Memory B cell (primary cell): Measurements from ENCODE around the gene SFMBT1.

Source experiments
- ATAC-seq: fragments of 150-1000 bp; cut with Tn5 transposase; 2 replicates; pipeline ENCODE4 v1.10.0; 2021; ENCODE audit warnings: low read depth, mild to moderate bottlenecking, moderate library complexity
- DNase-seq, 2 donors: peaks; one replicate each; pipeline ENCODE4 v3.0.0; 2022; ENCODE audit warnings: low spot score in 2 of 2
- H3K27ac Mint-ChIP-seq: one replicate; pipeline ENCODE4 v1.8.0; 2022; ENCODE audit warnings: mild to moderate bottlenecking, moderate library complexity, mixed read lengths
- H3K27me3 Mint-ChIP-seq: one replicate; pipeline ENCODE4 v1.8.0; 2022; ENCODE audit warnings: mixed read lengths
- H3K36me3 Mint-ChIP-seq: one replicate; pipeline ENCODE4 v1.8.0; 2022; ENCODE audit warnings: mild to moderate bottlenecking, mixed read lengths
- H3K4me1 Mint-ChIP-seq: one replicate; pipeline ENCODE4 v1.8.0; 2022; ENCODE audit warnings: mixed read lengths
- H3K4me3 Mint-ChIP-seq: one replicate; pipeline ENCODE4 v1.8.0; 2022; ENCODE audit warnings: mild to moderate bottlenecking, moderate library complexity, mixed read lengths
- H3K9me3 Mint-ChIP-seq: one replicate; pipeline ENCODE4 v1.8.0; 2022; ENCODE audit warnings: mixed read lengths

The SFMBT1 gene

GRCh38 chr3:52874864-52875587 lies 170.8 kb downstream of the SFMBT1 start:
- ATAC-seq (no peak), DNase-seq (no peak)
- Mint-ChIP-seq H3K9me3 (no peaks in the 10 kb centered on the region), H3K4me1 (peaks cover 15% of the 10 kb centered on the region), H3K36me3 (peaks cover 9% of the 10 kb centered on the region), H3K4me3 (no peak overlapping the region), H3K27ac (no peak overlapping the region), H3K27me3 (no peaks in the 10 kb centered on the region)

- no peaks in the 10 kb centered on the region for H3K9me3 Mint-ChIP-seq
- H3K36me3 Mint-ChIP-seq: peaks cover 8% of the 10 kb centered on the region
- H3K4me3 Mint-ChIP-seq: no peak overlapping the region
- peaks cover 15% of the 10 kb centered on the region for H3K4me1 Mint-ChIP-seq
- DNase-seq: no peak
- H3K27ac Mint-ChIP-seq: no peak overlapping the region
- ATAC-seq: no peak
- H3K27me3 Mint-ChIP-seq: no peaks in the 10 kb centered on the region
Measured at GRCh38 chr3:52874160-52874701, 171.6 kb downstream of the SFMBT1 start.

GRCh38 chr3:52873433-52874159 lies 172.3 kb downstream of the SFMBT1 start:
- no peaks in the 10 kb centered on the region for H3K27me3 Mint-ChIP-seq
- H3K27ac Mint-ChIP-seq: no peak overlapping the region
- peaks cover 11% of the 10 kb centered on the region for H3K36me3 Mint-ChIP-seq
- H3K4me3 Mint-ChIP-seq: no peak overlapping the region
- no peaks in the 10 kb centered on the region for H3K9me3 Mint-ChIP-seq
- no peak for DNase-seq
- ATAC-seq: no peak
- H3K4me1 Mint-ChIP-seq: peaks cover 15% of the 10 kb centered on the region

- no peak overlapping the region for H3K4me3 Mint-ChIP-seq
- peaks cover 15% of the 10 kb centered on the region for H3K36me3 Mint-ChIP-seq
- ATAC-seq (no peak), DNase-seq (no peak)
- peaks cover 15% of the 10 kb centered on the region for H3K4me1 Mint-ChIP-seq
- H3K9me3 Mint-ChIP-seq: no peaks in the 10 kb centered on the region
- no peak overlapping the region for H3K27ac Mint-ChIP-seq
- H3K27me3 Mint-ChIP-seq: no peaks in the 10 kb centered on the region
Measured at GRCh38 chr3:52872245-52872644, 173.6 kb downstream of the SFMBT1 start.

GRCh38 chr3:52871761-52872160 lies 174.1 kb downstream of the SFMBT1 start:
- no peaks in the 10 kb centered on the region for H3K27me3 Mint-ChIP-seq
- H3K9me3 Mint-ChIP-seq: no peaks in the 10 kb centered on the region
- no peak overlapping the region for H3K27ac Mint-ChIP-seq
- peaks cover 15% of the 10 kb centered on the region for H3K36me3 Mint-ChIP-seq
- no peak for ATAC-seq
- peaks cover 12% of the 10 kb centered on the region for H3K4me1 Mint-ChIP-seq
- H3K4me3 Mint-ChIP-seq: no peak overlapping the region
- DNase-seq: no peak

DNA sequence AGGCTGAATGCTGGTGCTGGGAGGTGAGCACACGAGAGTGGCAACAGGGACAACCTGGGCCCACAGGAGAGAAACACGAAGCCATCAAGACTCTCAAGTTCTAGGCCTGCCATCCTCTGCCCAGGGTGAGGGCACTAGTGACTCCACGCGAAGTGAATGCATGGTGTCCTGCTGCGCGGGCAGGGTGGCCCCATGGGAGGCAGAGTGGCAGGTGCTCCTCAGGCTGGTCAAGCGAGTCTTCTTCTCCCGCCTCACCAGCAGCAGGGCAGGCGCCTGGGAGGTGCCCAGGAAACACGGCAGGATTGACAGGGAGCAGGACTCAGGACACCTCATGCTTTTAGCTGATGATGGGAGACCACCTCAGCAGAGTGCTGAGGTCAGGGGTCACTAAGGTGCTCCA lies 175.4 kb downstream of the SFMBT1 start:
- Mint-ChIP-seq H3K4me1 (peaks cover 7% of the 10 kb centered on the region), H3K36me3 (peaks cover 24% of the 10 kb centered on the region), H3K9me3 (peaks cover 1% of the 10 kb centered on the region), H3K27ac (no peak overlapping the region), H3K27me3 (no peaks in the 10 kb centered on the region), H3K4me3 (no peak overlapping the region)
- no peak for ATAC-seq
- DNase-seq: no peak

DNA sequence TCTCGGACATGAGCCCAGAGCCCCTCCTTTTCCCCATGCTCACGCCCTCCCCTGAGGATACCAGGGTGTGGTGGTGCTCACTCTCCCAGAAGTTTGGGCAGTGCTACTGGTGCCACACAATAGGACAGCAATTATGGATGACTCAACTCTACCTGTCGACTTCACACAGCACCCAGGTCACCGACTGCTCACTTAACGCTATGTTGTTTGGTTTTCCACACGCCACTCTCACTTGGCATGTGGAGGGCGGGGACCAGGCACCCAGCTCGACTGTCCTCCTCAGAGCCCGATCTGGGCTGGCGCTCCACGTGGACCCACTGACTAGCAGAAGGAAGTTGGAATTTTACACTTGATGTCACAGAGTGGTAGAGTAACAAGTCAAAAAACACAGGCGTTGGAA lies 179.4 kb downstream of the SFMBT1 start:
- peaks cover 33% of the 10 kb centered on the region for H3K36me3 Mint-ChIP-seq
- ATAC-seq (no peak), DNase-seq (no peak)
- no peaks in the 10 kb centered on the region for H3K4me1 Mint-ChIP-seq
- H3K27ac Mint-ChIP-seq: no peak overlapping the region
- peaks cover 1% of the 10 kb centered on the region for H3K9me3 Mint-ChIP-seq
- H3K4me3 Mint-ChIP-seq: no peak overlapping the region
- H3K27me3 Mint-ChIP-seq: no peaks in the 10 kb centered on the region

DNA sequence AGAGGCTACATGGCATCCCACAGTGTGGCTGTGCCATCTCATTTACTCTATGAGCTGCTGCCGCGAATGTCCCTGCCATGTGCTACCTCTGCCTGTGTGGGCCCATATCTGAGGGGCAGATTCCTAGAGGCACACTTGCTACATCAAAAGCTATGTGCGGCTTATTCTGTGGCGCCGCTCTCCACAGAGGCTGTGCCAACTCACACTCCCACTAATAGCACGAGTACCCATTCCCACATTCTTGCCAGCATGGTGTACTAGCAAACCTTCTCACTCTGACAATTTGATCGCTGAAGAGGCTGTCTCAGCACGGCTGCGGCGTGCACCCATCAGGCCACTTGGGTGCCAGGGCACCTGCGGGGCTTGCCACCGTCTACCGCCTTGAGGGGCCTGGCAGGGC lies 179.9 kb downstream of the SFMBT1 start:
- ATAC-seq (no peak), DNase-seq (no peak)
- no peak overlapping the region for H3K4me3 Mint-ChIP-seq
- no peaks in the 10 kb centered on the region for H3K4me1 Mint-ChIP-seq
- H3K36me3 Mint-ChIP-seq: peaks cover 33% of the 10 kb centered on the region
- H3K9me3 Mint-ChIP-seq: peaks cover 1% of the 10 kb centered on the region
- no peak overlapping the region for H3K27ac Mint-ChIP-seq
- no peaks in the 10 kb centered on the region for H3K27me3 Mint-ChIP-seq

DNA sequence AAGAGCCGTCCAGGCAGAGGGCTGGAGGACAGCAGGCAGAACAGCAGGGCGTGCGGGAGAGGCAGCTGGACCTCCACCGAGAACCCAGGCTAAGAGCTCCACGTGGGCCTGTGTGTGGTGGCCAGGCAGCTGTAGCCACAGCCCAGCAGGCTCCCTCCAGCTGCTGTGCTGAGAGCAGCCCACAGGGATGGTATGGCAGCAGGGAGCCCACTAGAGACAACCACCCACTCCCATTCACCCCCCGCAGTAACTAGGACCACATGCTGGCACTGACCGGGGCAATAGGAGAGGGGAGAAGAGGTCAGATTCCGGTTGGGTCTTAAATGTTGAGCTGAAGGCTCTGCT lies 185.5 kb downstream of the SFMBT1 start:
- Mint-ChIP-seq H3K9me3 (no peaks in the 10 kb centered on the region), H3K27ac (no peak overlapping the region), H3K4me3 (no peak overlapping the region), H3K27me3 (no peaks in the 10 kb centered on the region), H3K4me1 (peaks cover 6% of the 10 kb centered on the region), H3K36me3 (peaks cover 27% of the 10 kb centered on the region)
- no peak for DNase-seq
- ATAC-seq: no peak

GRCh38 chr3:52859686-52860423 lies 186.0 kb downstream of the SFMBT1 start:
- DNase-seq (no peak), ATAC-seq (no peak)
- Mint-ChIP-seq H3K27me3 (no peaks in the 10 kb centered on the region), H3K27ac (no peak overlapping the region), H3K4me3 (no peak overlapping the region), H3K36me3 (peaks cover 25% of the 10 kb centered on the region), H3K4me1 (peaks cover 6% of the 10 kb centered on the region), H3K9me3 (no peaks in the 10 kb centered on the region)

DNA sequence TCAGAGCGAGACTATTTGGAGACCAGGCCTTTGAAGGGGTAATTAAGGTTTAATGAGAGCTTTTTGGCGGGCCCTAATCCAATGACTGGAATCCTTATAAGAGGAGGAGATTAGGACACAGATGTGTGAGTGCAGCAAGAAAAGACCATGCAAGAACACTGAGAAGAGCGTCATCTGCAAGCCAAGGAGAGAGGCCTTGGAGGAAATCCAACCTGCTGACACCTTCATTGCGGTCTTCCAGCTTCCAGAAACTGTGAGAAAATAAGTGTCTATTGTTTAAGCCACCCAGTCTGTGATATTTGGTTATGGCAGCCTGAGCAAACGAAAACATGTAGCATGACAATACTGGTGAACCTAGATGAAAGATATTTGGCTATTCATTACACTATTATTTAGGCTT lies 188.0 kb downstream of the SFMBT1 start:
- no peak for ATAC-seq
- Mint-ChIP-seq H3K4me3 (no peak overlapping the region), H3K36me3 (peaks cover 15% of the 10 kb centered on the region), H3K4me1 (peaks cover 6% of the 10 kb centered on the region), H3K9me3 (no peaks in the 10 kb centered on the region), H3K27me3 (no peaks in the 10 kb centered on the region), H3K27ac (no peak overlapping the region)
- DNase-seq: no peak

DNA sequence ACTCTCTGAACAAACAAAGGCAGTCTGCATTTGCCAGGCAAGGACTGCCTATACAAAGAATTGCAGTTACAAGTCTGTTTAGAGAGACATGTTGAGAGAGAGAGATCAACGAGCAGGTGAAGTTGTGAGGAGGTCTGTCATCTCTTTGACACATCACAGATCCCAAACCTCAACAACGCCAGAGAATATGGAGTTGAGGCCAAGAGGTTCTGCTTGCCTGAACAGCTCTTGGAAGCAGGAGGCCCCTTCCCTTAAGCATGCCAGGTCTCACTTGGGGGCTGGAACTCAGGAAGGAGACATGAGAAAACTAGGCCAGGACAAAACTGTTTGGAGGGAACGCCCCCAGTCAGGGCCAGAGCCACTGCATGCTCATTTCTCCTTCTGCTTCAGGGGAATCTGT lies 188.7 kb downstream of the SFMBT1 start:
- peaks cover 12% of the 10 kb centered on the region for H3K36me3 Mint-ChIP-seq
- peaks cover 6% of the 10 kb centered on the region for H3K4me1 Mint-ChIP-seq
- no peaks in the 10 kb centered on the region for H3K9me3 Mint-ChIP-seq
- no peak overlapping the region for H3K4me3 Mint-ChIP-seq
- peak overlapping the region; percentile 35 for H3K27ac Mint-ChIP-seq
- no peak for DNase-seq
- no peaks in the 10 kb centered on the region for H3K27me3 Mint-ChIP-seq
- ATAC-seq: no peak

DNA sequence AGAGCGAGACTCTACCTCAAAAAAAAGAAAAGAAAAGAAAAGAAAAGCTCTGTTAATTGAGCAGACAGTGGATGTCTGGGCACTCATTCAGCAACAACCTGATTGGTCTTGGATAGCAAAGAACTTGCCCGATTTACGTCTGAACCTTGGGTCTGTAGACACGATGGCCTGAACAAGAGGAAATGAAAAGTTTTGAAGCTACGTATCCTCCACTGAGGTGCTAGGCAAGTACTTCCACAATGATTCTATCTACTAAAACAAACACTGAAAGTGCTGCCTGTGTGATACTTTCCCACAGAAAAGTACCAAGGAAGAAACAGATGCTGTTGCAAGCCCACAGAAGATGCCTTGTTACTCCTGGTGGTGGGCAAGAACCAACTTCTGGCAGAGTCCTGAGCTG lies 189.2 kb downstream of the SFMBT1 start:
- H3K36me3 Mint-ChIP-seq: peaks cover 14% of the 10 kb centered on the region
- no peaks in the 10 kb centered on the region for H3K9me3 Mint-ChIP-seq
- no peak for ATAC-seq
- H3K27ac Mint-ChIP-seq: peak overlapping the region; percentile 35
- H3K4me1 Mint-ChIP-seq: peaks cover 6% of the 10 kb centered on the region
- no peak overlapping the region for H3K4me3 Mint-ChIP-seq
- no peak for DNase-seq
- H3K27me3 Mint-ChIP-seq: no peaks in the 10 kb centered on the region

- H3K4me3 Mint-ChIP-seq: no peak overlapping the region
- no peak for DNase-seq
Measured at GRCh38 chr3:52854013-52854412, 191.9 kb downstream of the SFMBT1 start.

More at GRCh38 chr3:52854013-52854412, 191.9 kb downstream of the SFMBT1 start:
- ATAC-seq: no peak
- H3K27me3 Mint-ChIP-seq: no peaks in the 10 kb centered on the region
- peaks cover 6% of the 10 kb centered on the region for H3K4me1 Mint-ChIP-seq
- no peak overlapping the region for H3K27ac Mint-ChIP-seq
- peaks cover 15% of the 10 kb centered on the region for H3K36me3 Mint-ChIP-seq
- no peaks in the 10 kb centered on the region for H3K9me3 Mint-ChIP-seq
